Measurements from ENCODE around the gene IL17F. TPM values are rescaled to one million over a fixed set of nuclear protein-coding genes. Genes with fewer than 3 reads are reported as not detected.
A peak's percentile ranks its signal among the peaks of the same experiment; 100 is the strongest.

The IL17F gene
- total RNA-seq, 4 donors from 2014 or later = not detected

DNA sequence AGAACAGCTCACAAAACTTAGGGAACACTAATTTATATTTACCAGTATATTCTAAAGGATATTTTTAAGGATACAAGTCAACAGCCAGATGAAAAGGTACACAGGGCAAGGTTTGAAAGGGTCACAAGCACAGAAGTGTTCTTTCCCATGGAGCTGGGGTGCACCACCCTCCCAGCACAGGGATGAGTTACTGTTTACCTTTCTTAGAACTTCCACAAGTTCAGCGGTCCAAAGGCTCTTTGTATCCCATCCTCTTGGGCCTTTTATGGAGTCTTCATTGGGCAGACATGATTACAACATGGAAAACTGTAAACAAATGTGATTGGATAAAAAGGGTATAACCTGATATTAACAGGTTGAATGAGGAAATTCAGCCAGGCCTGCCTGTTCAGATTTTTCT is 1.1 kb upstream of the IL17F start:
- peaks cover 0 to 3% (median 0%) of the 10 kb centered on the region in 4 donors for H3K4me1 ChIP-seq
- no peaks in the 10 kb centered on the region for H3K9me3 ChIP-seq
- H3K36me3 ChIP-seq = no peaks in the 10 kb centered on the region
- H3K4me3 ChIP-seq = no peak overlapping the region
- TF ChIP-seq, protein P1, sequence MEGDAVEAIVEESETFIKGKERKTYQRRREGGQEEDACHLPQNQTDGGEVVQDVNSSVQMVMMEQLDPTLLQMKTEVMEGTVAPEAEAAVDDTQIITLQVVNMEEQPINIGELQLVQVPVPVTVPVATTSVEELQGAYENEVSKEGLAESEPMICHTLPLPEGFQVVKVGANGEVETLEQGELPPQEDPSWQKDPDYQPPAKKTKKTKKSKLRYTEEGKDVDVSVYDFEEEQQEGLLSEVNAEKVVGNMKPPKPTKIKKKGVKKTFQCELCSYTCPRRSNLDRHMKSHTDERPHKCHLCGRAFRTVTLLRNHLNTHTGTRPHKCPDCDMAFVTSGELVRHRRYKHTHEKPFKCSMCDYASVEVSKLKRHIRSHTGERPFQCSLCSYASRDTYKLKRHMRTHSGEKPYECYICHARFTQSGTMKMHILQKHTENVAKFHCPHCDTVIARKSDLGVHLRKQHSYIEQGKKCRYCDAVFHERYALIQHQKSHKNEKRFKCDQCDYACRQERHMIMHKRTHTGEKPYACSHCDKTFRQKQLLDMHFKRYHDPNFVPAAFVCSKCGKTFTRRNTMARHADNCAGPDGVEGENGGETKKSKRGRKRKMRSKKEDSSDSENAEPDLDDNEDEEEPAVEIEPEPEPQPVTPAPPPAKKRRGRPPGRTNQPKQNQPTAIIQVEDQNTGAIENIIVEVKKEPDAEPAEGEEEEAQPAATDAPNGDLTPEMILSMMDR (IDR thresholded peaks at IDR 0.05) = no peak
- no peak for TF ChIP-seq POLR2A (IDR thresholded peaks at IDR 0.05)
- DNase-seq = no peak
- H3K27ac ChIP-seq = no peak overlapping the region
- no peaks in the 10 kb centered on the region for H3K27me3 ChIP-seq

DNA sequence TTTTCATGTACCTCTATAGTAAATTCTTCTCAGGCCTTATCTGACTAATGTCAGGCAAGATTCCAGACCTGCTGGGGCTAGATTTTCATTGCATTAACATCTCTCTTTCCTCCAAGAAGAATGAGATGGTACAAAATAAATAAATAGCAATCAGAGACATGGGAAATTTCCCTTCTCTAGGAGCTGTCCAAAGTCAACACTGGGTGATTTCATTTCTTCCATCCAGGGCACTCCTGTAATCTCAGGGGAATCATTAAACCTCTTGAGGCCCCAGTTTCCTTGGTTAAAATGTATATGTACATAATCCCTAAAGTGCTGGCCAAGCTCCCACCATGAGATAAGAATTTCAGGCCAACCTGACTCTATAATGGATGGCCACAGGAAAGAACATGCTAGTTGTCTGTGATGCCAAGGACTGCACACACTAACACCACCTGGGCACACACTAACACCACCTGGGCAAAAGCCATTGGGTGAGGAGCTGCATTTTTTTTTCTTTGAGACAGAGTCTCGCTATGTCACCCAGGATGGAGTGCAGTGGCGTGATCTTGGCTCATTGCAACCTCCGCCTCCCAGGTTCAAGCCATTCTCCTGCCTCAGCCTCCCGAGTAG is 912 bp downstream of the IL17F start:
- Histone ChIP-seq H3K27ac (no peak overlapping the region), H3K4me1 (no peaks in the 10 kb centered on the region), H3K36me3 (no peaks in the 10 kb centered on the region), H3K27me3 (no peaks in the 10 kb centered on the region), H3K9me3 (no peaks in the 10 kb centered on the region), H3K4me3 (no peak overlapping the region)
- no peak for DNase-seq
- TF ChIP-seq, protein P1 (IDR thresholded peaks at IDR 0.05) = no peak
- no peak for TF ChIP-seq POLR2A (IDR thresholded peaks at IDR 0.05)

- DNase-seq = no peak
- H3K4me3 ChIP-seq = no peak overlapping the region
- H3K27ac ChIP-seq = no peak overlapping the region
- H3K36me3 ChIP-seq = no peaks in the 10 kb centered on the region
- H3K27me3 ChIP-seq = no peaks in the 10 kb centered on the region
- H3K4me1 ChIP-seq = no peaks in the 10 kb centered on the region
- H3K9me3 ChIP-seq = no peaks in the 10 kb centered on the region
- TF ChIP-seq POLR2A (IDR thresholded peaks at IDR 0.05) = no peak
- TF ChIP-seq, protein P1 (IDR thresholded peaks at IDR 0.05) = no peak
Measured at GRCh38 chr6:52241819-52242218, 2.5 kb downstream of the IL17F start.

GRCh38 chr6:52233975-52234823 is 10.1 kb downstream of the IL17F start:
- Histone ChIP-seq H3K27me3 (no peaks in the 10 kb centered on the region), H3K4me3 (no peak overlapping the region), H3K27ac (no peak overlapping the region), H3K9me3 (no peaks in the 10 kb centered on the region), H3K4me1 (no peaks in the 10 kb centered on the region), H3K36me3 (no peaks in the 10 kb centered on the region)
- DNase-seq = peak in 1 of 3 donors; percentile 50
- TF ChIP-seq POLR2A (IDR thresholded peaks at IDR 0.05) = no peak
- TF ChIP-seq, protein P1 (IDR thresholded peaks at IDR 0.05) = peak in 4 of 6 experiments; percentile 14 to 71 (median 67)

- Histone ChIP-seq H3K9me3 (no peaks in the 10 kb centered on the region), H3K27me3 (no peaks in the 10 kb centered on the region), H3K4me1 (no peaks in the 10 kb centered on the region), H3K36me3 (no peaks in the 10 kb centered on the region), H3K4me3 (no peak overlapping the region), H3K27ac (no peak overlapping the region)
- DNase-seq = no peak
- no peak for TF ChIP-seq POLR2A (IDR thresholded peaks at IDR 0.05)
- TF ChIP-seq, protein P1 (IDR thresholded peaks at IDR 0.05) = no peak
Measured at GRCh38 chr6:52233005-52233404, 11.3 kb downstream of the IL17F start.

Data from Peyer's patch (tissue), 4 donors.